GM19395 (cell line): ENCODE measurements around the gene NTMT2.
"Not testable (repeated sequence)": the region's sequence is repeated elsewhere in the genome, so short reads cannot be mapped to it uniquely, and the experiment has no call there.

Experiments used
- ATAC-seq: cut with Tn5 transposase; IDR thresholded peaks from one replicate; pipeline ENCODE4 v1.9.1; 2021; ENCODE audit warnings: mild to moderate bottlenecking, moderate library complexity; ENCODE audit not compliant: unreplicated experiment

The NTMT2 gene

GRCh38 chr1:170156594-170156993 lies 10.8 kb downstream of the NTMT2 start:
- no peak for ATAC-seq

DNA sequence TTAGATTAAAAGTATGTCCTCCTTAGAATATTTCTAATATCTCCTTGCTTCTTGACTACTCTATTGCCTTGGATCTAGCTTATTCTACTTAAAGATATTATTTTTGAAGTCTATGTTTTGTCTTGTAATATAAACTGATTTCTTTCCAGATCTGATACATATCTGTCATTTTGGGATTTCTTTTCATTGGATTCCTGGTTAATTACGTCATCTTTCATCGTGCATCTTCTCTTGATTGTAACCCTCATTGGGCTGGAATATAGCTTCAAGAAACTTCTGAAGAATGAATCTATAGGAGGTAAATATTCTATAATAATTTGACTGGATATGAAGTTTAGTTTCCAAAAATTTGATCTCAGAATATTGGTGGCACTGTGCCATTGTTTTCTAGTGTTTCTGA lies 12.1 kb downstream of the NTMT2 start:
- no peak for ATAC-seq

DNA sequence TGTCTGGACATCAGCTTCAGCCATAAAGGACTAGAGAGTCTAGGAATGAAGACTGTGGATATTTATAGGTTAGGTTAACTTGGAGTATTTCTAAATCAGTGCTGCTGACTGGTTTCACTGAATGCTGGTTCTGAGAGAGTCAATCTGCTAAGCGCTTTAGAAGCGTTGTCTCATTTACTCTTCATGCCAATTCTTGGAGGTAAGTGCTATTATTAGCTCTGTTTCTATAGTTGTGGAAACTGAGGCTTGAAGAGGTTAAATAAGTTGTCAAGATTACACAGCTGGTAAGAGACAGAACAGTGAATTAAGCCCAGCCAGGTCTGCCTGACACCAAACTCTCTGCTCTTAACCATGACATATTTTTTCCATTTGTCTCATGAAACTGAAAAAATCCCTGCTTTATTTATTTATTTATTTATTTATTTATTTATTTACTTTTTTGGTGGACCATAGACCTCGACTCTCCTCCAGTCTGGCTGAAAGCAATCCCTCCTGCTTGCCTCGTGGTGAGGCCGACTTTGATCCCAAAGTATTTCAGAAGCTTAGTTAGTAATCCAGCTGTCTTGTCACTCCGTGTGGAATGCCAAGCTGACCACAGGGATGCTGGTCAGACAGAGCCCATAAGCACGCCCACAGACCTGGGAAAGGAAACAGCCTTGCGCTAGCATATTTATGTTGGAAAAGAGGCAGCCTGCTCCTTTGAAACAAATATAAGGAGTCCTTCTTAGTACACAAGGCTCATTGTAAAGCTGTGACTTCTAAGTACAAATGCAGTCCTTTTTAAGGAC lies 16.9 kb downstream of the NTMT2 start:
- ATAC-seq, result no peak

DNA sequence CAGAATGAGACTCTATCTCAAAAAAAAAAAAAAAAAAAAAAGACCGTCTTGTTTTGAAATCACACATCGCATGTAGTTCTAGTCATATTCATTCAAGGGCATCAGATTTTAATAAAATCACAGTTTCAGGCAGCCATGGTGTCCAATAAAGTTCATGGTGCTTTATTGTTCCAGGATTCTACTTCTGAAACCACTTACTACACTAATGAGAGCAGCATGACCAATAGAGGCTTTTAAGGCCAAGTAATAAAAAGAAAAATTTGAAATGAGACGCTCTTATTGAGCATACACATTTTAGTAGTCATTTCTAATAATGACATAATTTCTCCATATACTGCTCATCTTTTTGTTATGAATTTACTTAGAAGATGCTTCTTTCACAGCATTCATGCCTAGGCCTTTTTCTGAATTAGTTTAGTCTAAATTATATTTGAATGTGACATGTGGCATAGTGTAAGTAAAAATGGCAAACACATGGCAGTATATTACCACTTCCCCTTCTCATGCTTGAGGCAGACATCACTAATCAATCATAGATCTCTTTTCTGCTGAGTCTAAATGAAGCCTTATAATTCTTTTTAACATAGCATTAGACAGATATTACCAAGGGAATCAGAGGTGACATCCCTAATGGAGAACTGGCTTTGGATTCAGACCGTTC lies 18.5 kb downstream of the NTMT2 start:
- ATAC-seq, result no peak

DNA sequence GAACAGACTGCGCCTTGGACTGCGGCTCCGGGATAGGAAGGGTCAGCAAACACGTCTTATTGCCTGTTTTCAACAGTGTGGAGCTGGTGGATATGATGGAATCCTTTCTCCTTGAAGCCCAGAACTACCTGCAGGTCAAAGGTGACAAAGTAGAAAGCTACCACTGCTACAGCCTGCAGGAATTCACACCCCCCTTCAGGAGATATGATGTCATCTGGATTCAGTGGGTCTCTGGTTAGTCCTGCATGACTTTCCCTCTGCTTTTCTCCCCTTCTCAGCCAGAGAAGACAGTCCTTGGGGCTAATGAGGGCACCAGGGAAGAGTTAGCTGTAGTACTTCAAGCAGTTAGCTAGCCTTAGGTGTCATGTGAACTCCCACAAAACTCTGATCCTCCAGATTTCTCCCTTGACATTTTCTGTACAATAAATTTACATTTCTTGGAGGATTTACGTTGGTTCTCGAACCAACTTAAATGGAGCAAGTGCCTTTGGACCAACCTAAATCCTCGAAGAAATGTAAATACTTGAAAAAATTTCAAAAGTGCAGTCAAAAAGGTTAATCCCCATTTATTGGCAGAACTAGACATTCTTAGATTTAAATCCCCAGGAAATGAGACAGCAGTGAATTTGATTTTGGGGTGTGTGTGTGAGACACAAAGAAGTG lies 20.9 kb downstream of the NTMT2 start:
- no peak for ATAC-seq

GRCh38 chr1:170168265-170168664 lies 22.5 kb downstream of the NTMT2 start:
- ATAC-seq, result no peak

- not testable (repeated sequence) for ATAC-seq
Measured at GRCh38 chr1:170170513-170170912, 24.8 kb downstream of the NTMT2 start.

GRCh38 chr1:170174395-170174794 lies 28.6 kb downstream of the NTMT2 start:
- no peak for ATAC-seq

DNA sequence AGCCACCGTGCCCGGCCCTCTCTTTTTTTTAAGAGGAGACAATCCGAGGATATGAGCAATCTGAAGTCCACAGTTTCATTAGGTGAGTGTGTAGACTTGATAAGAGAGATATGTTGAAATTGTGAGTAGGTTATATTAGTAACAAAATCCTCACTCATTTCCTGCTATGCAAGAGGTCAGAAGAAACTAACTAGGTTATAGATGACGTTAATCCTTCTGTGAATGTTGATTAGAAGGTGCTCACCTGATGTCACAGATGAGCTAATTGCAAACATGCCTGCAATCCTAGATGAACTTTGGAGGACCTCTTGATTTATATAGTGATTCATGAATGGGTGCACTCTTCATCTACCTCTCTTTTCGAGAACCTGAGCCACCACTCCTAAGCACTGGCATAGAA lies 29.3 kb downstream of the NTMT2 start:
- no peak for ATAC-seq

GRCh38 chr1:170175484-170175883 lies 29.7 kb downstream of the NTMT2 start:
- no peak for ATAC-seq

- ATAC-seq, result no peak
Measured at GRCh38 chr1:170176772-170177171, 31.0 kb downstream of the NTMT2 start.

DNA sequence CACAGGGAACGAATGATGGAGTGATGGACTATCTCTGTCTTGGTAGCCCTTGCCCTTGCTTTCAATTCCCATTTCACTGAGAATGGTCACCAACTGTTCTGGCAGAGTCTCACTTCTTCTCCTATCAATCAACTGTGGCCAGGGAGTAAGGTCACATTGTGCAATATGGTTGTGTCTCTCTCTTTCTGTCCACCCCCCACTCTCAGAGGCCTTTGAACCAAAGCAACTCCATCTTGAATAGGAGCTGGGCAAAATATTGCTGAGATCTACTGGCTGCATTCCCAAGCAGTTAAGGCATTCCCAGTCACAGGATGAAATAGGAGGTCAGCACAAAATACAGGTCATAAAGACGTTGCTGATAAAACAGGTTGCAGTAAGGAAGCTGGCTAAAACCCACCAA lies 36.7 kb downstream of the NTMT2 start:
- ATAC-seq, result no peak

DNA sequence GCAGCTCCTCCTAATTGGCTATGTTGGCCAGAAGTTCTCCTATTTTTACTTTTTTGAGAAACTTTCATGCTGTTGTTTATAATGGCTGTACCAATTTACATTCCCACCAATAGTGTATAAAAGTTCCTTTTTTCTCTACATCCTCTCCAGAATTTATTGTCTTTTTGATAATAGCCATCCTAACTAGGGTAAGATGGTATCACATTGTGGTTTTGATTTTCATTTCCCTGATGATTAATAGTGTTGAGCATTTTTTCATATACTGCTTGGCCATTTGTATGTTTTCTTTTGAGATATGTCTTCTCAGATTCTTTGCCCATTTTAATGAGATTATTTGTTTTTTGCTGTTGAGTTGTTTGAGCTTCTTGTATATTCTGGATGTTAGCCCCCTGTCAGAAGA lies 46.8 kb downstream of the NTMT2 start:
- no peak for ATAC-seq

DNA sequence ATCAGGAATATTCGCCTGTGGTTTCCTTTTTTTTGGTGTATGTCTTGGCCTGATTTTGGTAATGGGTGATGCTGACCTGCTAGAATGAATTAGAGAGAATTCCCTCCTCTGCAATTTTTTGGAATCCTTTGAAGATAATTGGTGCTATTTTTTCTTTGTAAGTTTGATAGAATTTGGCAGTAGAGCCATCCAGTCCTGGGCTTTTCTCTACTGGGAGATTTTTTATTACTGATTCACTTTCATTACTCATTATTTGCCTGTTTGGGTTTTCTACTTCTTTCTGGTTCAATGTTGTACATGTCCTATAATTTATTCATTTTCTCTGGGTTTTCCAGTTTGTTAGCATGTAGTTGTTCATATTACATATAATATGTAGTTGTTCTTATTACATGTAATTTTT lies 48.7 kb downstream of the NTMT2 start:
- ATAC-seq, result no peak

GRCh38 chr1:170196490-170197236 lies 50.9 kb downstream of the NTMT2 start:
- no peak for ATAC-seq

- ATAC-seq, result no peak
Measured at GRCh38 chr1:170198090-170198489, 52.3 kb downstream of the NTMT2 start.

GRCh38 chr1:170198584-170198983 lies 52.8 kb downstream of the NTMT2 start:
- no peak for ATAC-seq

DNA sequence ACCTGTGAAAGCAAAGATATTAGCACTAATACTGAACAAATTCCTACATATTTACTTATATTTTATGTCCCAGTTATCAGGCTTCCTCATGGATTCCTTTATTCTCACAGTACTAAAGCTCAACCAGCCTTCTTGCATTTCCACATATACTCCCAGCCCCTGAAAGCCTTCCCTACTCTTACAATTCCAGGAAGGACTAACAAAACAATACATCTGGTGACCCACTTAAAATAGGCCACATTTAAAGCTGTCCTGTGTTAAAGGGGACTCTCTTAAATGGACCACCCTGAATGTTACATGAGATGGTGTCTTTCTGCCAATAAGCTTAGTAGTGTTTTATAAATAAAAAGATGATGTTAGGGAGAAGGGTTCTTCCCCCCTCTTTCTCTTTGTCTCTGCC lies 54.4 kb downstream of the NTMT2 start:
- ATAC-seq, result no peak

DNA sequence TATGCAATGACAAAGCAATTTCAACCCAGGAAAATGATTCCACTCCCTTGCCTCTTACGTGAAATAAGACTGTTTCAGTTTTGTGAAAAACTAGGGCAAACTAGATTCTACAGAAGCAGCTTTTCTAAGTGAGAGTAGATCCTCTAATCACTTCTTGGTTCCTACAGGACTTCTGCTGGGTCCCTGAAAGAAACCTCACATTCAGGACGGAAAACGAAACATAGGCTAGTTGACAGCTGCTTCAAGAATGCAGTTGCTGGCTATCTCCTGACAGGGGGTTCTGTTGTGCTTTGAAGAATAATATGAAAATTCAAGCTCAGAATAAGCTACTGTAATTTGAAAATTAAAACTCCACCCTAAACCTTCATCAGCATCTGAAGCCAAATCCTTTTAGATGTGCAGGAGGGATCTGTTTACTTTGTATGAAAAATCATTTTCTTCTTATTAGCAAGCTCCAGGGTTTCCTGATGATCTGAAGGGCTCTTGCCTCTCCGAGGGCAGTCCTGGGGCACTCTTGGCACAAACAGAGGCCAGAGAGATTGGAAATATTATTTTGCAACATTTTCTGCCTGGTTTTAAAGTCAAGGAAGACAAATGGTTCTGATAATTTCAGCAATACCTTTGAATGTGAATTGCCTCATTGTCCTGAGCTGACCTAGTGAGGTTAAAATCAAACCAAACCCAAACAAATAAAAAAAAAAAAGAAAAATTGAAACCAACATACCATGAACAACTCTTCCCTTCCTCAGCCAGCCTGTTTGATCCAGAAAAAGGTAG lies 55.0 kb downstream of the NTMT2 start:
- ATAC-seq, result no peak

DNA sequence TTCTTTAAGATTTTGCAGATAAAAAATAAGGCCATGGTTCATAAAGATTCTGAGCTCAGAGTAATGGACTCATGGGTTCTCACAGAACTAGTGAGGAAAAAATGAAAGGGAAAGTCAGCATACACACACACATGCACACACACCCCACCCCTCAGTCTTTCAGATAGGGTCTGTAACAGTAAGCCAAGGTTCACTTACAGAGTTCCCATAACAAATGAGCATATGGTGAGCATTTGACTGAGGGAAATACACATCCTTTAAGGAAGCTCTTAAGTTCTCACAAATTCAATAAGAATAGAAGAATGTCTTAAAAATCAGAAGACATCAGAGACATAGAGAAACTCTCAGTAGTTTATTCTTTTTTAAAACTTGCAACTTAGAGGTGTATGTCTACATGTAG lies 57.9 kb downstream of the NTMT2 start:
- no peak for ATAC-seq

GRCh38 chr1:170204121-170204520 lies 58.4 kb downstream of the NTMT2 start:
- no peak for ATAC-seq
